A549 (cell line): ENCODE results near the gene TRIM27.

ENCODE experiments used
- CBX2 ChIP-seq: fragments of 200-600 bp; sonication (generic); IDR thresholded peaks from 2 replicates; pipeline ENCODE4 v1.6.1; 2016; ENCODE audit warnings: low read depth, mild to moderate bottlenecking, borderline replicate concordance
- POLR2A ChIP-seq: IDR thresholded peaks from 2 replicates; pipeline ENCODE4 v1.6.1; 2012; ENCODE audit warnings: mild to moderate bottlenecking, low read length
- SREBF2 ChIP-seq: fragments of 450-650 bp; IDR thresholded peaks from 2 replicates; pipeline ENCODE4 v1.6.1; 2014; ENCODE audit warnings: mild to moderate bottlenecking, moderate library complexity
- TP53 ChIP-seq: fragments of 250-450 bp; sonication (Bioruptor Pico); IDR thresholded peaks from 2 replicates; pipeline ENCODE4 v1.5.0; 2021; ENCODE audit warnings: mild to moderate bottlenecking, moderate library complexity
- TF ChIP-seq, protein P1 (sequence below): fragments of >200 bp; sonication (Bioruptor Twin); formaldehyde crosslinking; IDR thresholded peaks from 3 replicates; pipeline ENCODE4 v1.5.1; 2016

DNA sequence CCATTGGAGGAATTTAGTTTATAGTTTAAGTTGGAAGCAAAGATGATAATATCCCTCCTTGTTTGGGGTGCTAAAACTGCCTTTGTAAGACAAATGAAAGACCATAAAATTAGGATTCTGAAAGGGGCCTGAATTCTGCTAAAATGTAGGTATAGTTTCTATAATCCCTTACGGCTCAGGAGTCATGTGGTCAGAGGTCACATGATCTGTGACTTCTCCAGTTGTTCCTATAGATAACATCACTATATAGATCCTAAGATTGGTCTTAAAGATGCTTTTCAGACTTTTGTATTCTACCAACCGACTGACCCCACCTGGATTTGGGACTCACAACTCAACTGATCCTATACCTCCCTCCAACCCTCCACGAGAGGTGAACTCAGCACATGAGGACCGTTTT, 44.7 kb upstream of the TRIM27 start:
- no peak for TF ChIP-seq SREBF2
- no peak for TF ChIP-seq POLR2A
- TF ChIP-seq TP53 (CRISPR knock-in tag): no peak
- TF ChIP-seq, protein P1, sequence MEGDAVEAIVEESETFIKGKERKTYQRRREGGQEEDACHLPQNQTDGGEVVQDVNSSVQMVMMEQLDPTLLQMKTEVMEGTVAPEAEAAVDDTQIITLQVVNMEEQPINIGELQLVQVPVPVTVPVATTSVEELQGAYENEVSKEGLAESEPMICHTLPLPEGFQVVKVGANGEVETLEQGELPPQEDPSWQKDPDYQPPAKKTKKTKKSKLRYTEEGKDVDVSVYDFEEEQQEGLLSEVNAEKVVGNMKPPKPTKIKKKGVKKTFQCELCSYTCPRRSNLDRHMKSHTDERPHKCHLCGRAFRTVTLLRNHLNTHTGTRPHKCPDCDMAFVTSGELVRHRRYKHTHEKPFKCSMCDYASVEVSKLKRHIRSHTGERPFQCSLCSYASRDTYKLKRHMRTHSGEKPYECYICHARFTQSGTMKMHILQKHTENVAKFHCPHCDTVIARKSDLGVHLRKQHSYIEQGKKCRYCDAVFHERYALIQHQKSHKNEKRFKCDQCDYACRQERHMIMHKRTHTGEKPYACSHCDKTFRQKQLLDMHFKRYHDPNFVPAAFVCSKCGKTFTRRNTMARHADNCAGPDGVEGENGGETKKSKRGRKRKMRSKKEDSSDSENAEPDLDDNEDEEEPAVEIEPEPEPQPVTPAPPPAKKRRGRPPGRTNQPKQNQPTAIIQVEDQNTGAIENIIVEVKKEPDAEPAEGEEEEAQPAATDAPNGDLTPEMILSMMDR: no peak
- TF ChIP-seq CBX2: no peak
